Measurements from ENCODE around the gene UFSP1. TPM values are rescaled to one million over a fixed set of nuclear protein-coding genes. Genes with fewer than 3 reads are reported as not detected.
"Not testable (repeated sequence)": the region's sequence is repeated elsewhere in the genome, so short reads cannot be mapped to it uniquely, and the experiment has no call there.

Gene UFSP1
- total RNA-seq, result 3.4 TPM

GRCh38 chr7:100888988-100889750, at the start of gene UFSP1:
Gene UFSP1 (minus strand): TSS chr7:100889715. CDS start chr7:100889271, 444 bp downstream.
- no peaks in the 10 kb centered on the region for H3K9me3 ChIP-seq
- peaks cover 34% of the 10 kb centered on the region for H3K4me1 ChIP-seq
- no peaks in the 10 kb centered on the region for H3K27me3 ChIP-seq
- peak within 1 kb of the TSS; percentile 63 to 90 for H3K4me3 ChIP-seq
- intact Hi-C loops (cut with DNase I), result no loop called here
- no peak for DNase-seq (ENCODE audit: extremely low spot score in 2 of 2)
- TF ChIP-seq, protein P1, sequence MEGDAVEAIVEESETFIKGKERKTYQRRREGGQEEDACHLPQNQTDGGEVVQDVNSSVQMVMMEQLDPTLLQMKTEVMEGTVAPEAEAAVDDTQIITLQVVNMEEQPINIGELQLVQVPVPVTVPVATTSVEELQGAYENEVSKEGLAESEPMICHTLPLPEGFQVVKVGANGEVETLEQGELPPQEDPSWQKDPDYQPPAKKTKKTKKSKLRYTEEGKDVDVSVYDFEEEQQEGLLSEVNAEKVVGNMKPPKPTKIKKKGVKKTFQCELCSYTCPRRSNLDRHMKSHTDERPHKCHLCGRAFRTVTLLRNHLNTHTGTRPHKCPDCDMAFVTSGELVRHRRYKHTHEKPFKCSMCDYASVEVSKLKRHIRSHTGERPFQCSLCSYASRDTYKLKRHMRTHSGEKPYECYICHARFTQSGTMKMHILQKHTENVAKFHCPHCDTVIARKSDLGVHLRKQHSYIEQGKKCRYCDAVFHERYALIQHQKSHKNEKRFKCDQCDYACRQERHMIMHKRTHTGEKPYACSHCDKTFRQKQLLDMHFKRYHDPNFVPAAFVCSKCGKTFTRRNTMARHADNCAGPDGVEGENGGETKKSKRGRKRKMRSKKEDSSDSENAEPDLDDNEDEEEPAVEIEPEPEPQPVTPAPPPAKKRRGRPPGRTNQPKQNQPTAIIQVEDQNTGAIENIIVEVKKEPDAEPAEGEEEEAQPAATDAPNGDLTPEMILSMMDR (IDR thresholded peaks at IDR 0.05), result no peak
- TF ChIP-seq POLR2AphosphoS5 (IDR thresholded peaks at IDR 0.05; ENCODE audit: insufficient read depth in 1 of 2, low read depth in 1 of 2) (no peak), POLR2A (IDR thresholded peaks at IDR 0.05) (no peak)
- H3K27ac ChIP-seq, result peak within 1 kb of the TSS; percentile 93
- H3K36me3 ChIP-seq, result peaks cover 6 to 41% of the 10 kb centered on the region in 2 donors

GRCh38 chr7:100936167-100936566, 46.7 kb upstream of the UFSP1 start:
- intact Hi-C loops (cut with DNase I); H3K4me1 ChIP-seq; H3K27me3 ChIP-seq; H3K4me3 ChIP-seq; H3K27ac ChIP-seq; H3K36me3 ChIP-seq; H3K9me3 ChIP-seq; DNase-seq (ENCODE audit: extremely low spot score in 2 of 2): not testable (repeated sequence)

DNA sequence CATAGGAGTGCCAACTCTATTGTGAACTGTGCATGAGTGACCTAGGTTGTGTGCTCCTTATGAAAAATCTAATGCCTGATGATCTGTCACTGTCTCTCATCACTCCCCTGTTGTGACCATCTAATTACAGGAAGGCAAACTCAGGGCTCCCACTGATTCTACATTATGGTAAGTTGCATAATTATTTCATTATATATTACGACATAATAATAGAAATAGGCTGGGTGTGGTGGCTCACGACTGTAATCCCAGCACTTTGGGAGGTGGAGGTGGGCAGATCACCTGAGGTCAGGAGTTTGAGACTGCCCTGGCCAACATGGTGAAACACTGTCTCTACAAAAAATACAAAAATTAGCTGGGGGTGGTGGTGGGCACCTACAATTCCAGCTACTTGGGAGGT, 45.9 kb upstream of the UFSP1 start:
- H3K4me3 ChIP-seq; DNase-seq (ENCODE audit: extremely low spot score in 2 of 2); H3K36me3 ChIP-seq; intact Hi-C loops (cut with DNase I); H3K4me1 ChIP-seq; H3K9me3 ChIP-seq; H3K27me3 ChIP-seq; H3K27ac ChIP-seq: not testable (repeated sequence)

- intact Hi-C loops (cut with DNase I), result no loop called here
- Histone ChIP-seq H3K27ac (no peak overlapping the region), H3K36me3 (no peaks in the 10 kb centered on the region), H3K27me3 (no peaks in the 10 kb centered on the region), H3K4me1 (no peaks in the 10 kb centered on the region), H3K9me3 (no peaks in the 10 kb centered on the region), H3K4me3 (no peak overlapping the region)
- DNase-seq (ENCODE audit: extremely low spot score in 2 of 2), result no peak
- TF ChIP-seq, protein P1 (IDR thresholded peaks at IDR 0.05), result no peak
- no peak for TF ChIP-seq POLR2AphosphoS5 (IDR thresholded peaks at IDR 0.05; ENCODE audit: insufficient read depth in 1 of 2, low read depth in 1 of 2)
- TF ChIP-seq POLR2A (IDR thresholded peaks at IDR 0.05), result no peak
These were observed 44.2 kb upstream of the UFSP1 start for GRCh38 chr7:100933734-100934133.

- Histone ChIP-seq H3K27me3 (no peaks in the 10 kb centered on the region), H3K36me3 (no peaks in the 10 kb centered on the region), H3K4me1 (no peaks in the 10 kb centered on the region), H3K27ac (no peak overlapping the region), H3K4me3 (no peak overlapping the region), H3K9me3 (no peaks in the 10 kb centered on the region)
- intact Hi-C loops (cut with DNase I), result no loop called here
- TF ChIP-seq, protein P1 (IDR thresholded peaks at IDR 0.05), result no peak
- no peak for TF ChIP-seq POLR2A (IDR thresholded peaks at IDR 0.05)
- TF ChIP-seq POLR2AphosphoS5 (IDR thresholded peaks at IDR 0.05; ENCODE audit: insufficient read depth in 1 of 2, low read depth in 1 of 2), result no peak
- no peak for DNase-seq (ENCODE audit: extremely low spot score in 2 of 2)
These were observed 40.3 kb upstream of the UFSP1 start for GRCh38 chr7:100929808-100930174.

GRCh38 chr7:100923616-100924015, 34.1 kb upstream of the UFSP1 start:
- intact Hi-C loops (cut with DNase I); DNase-seq (ENCODE audit: extremely low spot score in 2 of 2); H3K27me3 ChIP-seq; H3K27ac ChIP-seq; H3K4me3 ChIP-seq; H3K9me3 ChIP-seq; H3K36me3 ChIP-seq; H3K4me1 ChIP-seq: not testable (repeated sequence)

All from vagina (tissue), 2 donors.